ENCODE results near the gene TMEM253. TPM values are rescaled to one million over a fixed set of nuclear protein-coding genes. Genes with fewer than 3 reads are reported as not detected.

TMEM253 gene
- total RNA-seq, 4 donors from 2014 or later, result 0.44 to 1.8 TPM; not detected in 2

GRCh38 chr14:21087294-21088091, 13.4 kb upstream of the TMEM253 start:
- no peak for TF ChIP-seq CTCF (IDR thresholded peaks at IDR 0.05; ENCODE audit: low read depth)

- no peak for TF ChIP-seq CTCF (IDR thresholded peaks at IDR 0.05; ENCODE audit: low read depth)
Measured at GRCh38 chr14:21088687-21089086, 12.2 kb upstream of the TMEM253 start.

DNA sequence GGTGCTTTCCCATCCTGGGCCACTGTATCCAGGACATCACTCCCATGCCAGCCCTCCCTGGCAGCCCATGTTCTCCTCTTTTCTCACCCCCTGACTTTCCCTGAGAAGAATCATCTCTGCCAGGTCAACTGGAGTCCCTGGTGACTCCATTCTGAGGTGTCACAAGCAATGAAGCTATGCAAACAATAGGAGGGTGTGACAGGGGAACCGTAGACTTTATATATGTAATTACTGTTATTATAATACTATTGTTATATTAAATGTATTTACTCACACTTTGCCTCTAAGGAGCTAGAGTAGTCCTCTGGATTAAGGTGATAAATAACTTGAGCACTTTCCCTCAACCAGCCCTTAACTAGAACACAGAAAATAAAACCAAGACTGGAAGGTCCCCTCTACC, 11.6 kb upstream of the TMEM253 start:
- TF ChIP-seq CTCF (IDR thresholded peaks at IDR 0.05; ENCODE audit: low read depth), result no peak

DNA sequence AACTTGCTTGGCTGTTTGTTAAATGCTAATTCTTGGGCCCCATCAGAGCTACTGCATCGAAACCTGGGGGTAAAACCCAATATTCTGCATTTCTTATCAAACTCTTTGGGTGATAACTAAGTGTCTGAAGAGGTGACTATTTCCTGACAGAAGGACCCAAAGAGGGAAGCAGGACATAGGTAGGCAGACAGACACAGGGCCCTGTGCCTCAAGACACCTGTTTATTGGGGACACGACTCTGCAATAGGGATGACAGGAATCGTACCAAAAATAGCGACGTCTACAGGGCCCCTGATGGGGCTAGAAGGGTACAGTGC, 11.0 kb upstream of the TMEM253 start:
- no peak for TF ChIP-seq CTCF (IDR thresholded peaks at IDR 0.05; ENCODE audit: low read depth)

- TF ChIP-seq CTCF (IDR thresholded peaks at IDR 0.05; ENCODE audit: low read depth), result no peak
Measured at GRCh38 chr14:21090194-21090939, 10.5 kb upstream of the TMEM253 start.

DNA sequence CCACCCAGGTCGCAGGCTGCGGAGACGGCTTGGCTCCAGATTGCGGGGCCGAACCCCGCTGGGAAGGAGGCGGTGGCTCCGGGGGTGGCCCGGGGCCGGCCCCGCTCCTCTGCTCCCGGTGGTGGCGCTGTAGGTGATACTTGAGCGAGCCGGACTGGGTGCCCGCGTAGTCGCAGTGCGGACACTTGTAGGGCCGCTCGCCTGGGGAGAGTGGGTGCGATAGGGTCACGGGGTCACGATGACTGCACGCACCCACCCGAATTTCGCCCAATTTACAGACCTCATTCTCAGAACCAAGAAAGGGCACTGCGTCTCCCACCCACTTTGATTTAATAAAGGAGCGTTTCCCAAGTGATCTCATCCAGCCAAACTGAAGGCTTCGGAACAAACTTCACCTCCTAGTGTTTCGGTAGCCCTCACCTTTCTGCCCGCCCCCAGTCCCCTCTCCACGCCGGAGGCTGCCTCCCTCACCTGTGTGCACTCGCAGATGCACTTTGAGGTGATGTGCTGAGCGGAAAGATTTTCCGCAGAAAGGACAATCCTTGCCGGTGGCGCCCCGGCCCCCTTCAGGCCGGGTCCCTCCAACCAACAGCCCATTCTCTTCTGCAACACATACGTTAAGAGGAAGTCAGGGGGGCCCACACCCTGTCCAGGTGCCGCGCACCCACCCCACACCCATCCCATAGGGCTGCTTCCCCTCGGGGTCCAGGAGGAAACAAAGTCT, 9.8 kb upstream of the TMEM253 start:
- no peak for TF ChIP-seq CTCF (IDR thresholded peaks at IDR 0.05; ENCODE audit: low read depth)

GRCh38 chr14:21091821-21092272, 9.0 kb upstream of the TMEM253 start:
- no peak for TF ChIP-seq CTCF (IDR thresholded peaks at IDR 0.05; ENCODE audit: low read depth)
